Natural killer cell (primary cell): ENCODE measurements around the gene OR13D1. TPM values are rescaled to one million over a fixed set of nuclear protein-coding genes. Genes with fewer than 3 reads are reported as not detected.
"Not testable (repeated sequence)": the region's sequence is repeated elsewhere in the genome, so short reads cannot be mapped to it uniquely, and the experiment has no call there.

Source experiments
- ATAC-seq, 3 donors: fragments of 150-1000 bp in 2 of 3; fragments of 200-7000 bp in 1 of 3; cut with Tn5 transposase; 1 replicate in 1 of 3; 2 replicates in 2 of 3; pipeline ENCODE4 v1.10.0; 2021; ENCODE audit warnings: mild to moderate bottlenecking in 2 of 3, moderate library complexity in 2 of 3
- DNase-seq, 2 donors: peaks; one replicate each; pipeline versions ENCODE4 v3.0.0 to v3.0.0-alpha.2; 2013 to 2021; ENCODE audit warnings: mixed read lengths in 1 of 2
- H3K27ac ChIP-seq: one replicate; pipeline ENCODE4 v1.5.1; 2013; ENCODE audit warnings: mild to moderate bottlenecking, low read length
- H3K27me3 ChIP-seq: one replicate; pipeline ENCODE4 v1.6.1; 2013; ENCODE audit warnings: low read length; ENCODE audit not compliant: control insufficient read depth, insufficient read depth
- H3K36me3 ChIP-seq: one replicate; pipeline ENCODE4 v1.6.1; 2013; ENCODE audit warnings: low read length; ENCODE audit not compliant: control insufficient read depth, insufficient read depth
- H3K4me1 ChIP-seq: one replicate; pipeline ENCODE4 v1.6.1; 2013; ENCODE audit warnings: low read length; ENCODE audit not compliant: control insufficient read depth, insufficient read depth
- H3K4me3 ChIP-seq: one replicate; pipeline ENCODE4 v1.5.1; 2013; ENCODE audit warnings: low read length
- H3K9me3 ChIP-seq: one replicate; pipeline ENCODE4 v1.6.1; 2013; ENCODE audit warnings: low read length; ENCODE audit not compliant: control insufficient read depth, insufficient read depth
- H3K27ac Mint-ChIP-seq, 2 donors: one replicate each; pipeline ENCODE4 v1.8.0; 2022; ENCODE audit warnings: mild to moderate bottlenecking in 2 of 2, mixed read lengths in 2 of 2, moderate library complexity in 1 of 2
- H3K27me3 Mint-ChIP-seq, 2 donors: one replicate each; pipeline ENCODE4 v1.8.0; 2022; ENCODE audit warnings: low read depth in 2 of 2, mixed read lengths in 2 of 2
- H3K36me3 Mint-ChIP-seq: one replicate; pipeline ENCODE4 v1.8.0; 2022; ENCODE audit warnings: mixed read lengths
- H3K4me1 Mint-ChIP-seq, 2 donors: one replicate each; pipeline ENCODE4 v1.8.0; 2022; ENCODE audit warnings: mixed read lengths in 2 of 2
- H3K4me3 Mint-ChIP-seq: one replicate; pipeline ENCODE4 v1.8.0; 2022; ENCODE audit warnings: mild to moderate bottlenecking, moderate library complexity, mixed read lengths
- H3K9me3 Mint-ChIP-seq, 2 donors: one replicate each; pipeline ENCODE4 v1.8.0; 2022; ENCODE audit warnings: mixed read lengths in 2 of 2
- CTCF ChIP-seq: fragments of 200-600 bp; IDR thresholded peaks from one replicate; pipeline ENCODE4 v1.8.0; 2022; ENCODE audit warnings: antibody characterized with exemption
- WGBS: methylation state at CpG from one replicate; pipeline ENCODE4 v1.1.7; 2013; ENCODE audit warnings: missing lambda C conversion rate; ENCODE audit not compliant: insufficient coverage; 5-methylcytosine and 5-hydroxymethylcytosine counted together
- intact Hi-C: fragments of 100-400 bp; cut with micrococcal nuclease; formaldehyde crosslinking; loops from one replicate; pipeline ENCODE4 v1.14.2; 2022
- total RNA-seq, 4 donors: library from RNA; stranded (reverse); fragments of 120-200 nt in 1 of 4; gene quantifications; one replicate each; pipeline versions ENCODE4 v1.2.3 to v1.2.4, GENCODE V29; 2013 to 2022

The OR13D1 gene
- total RNA-seq, 3 donors from 2014 or later (not counting 1 experiment from before 2014, with no cell fraction given): not detected

GRCh38 chr9:104682642-104683041 is 11.7 kb upstream of the OR13D1 start:
- no peak overlapping the region for H3K27ac ChIP-seq
- no peaks in the 10 kb centered on the region for H3K27me3 ChIP-seq
- no peaks in the 10 kb centered on the region for H3K36me3 ChIP-seq
- Mint-ChIP-seq H3K36me3 (no peaks in the 10 kb centered on the region), H3K9me3 (no peaks in the 10 kb centered on the region), H3K27ac (no peak overlapping the region), H3K4me1 (peaks cover 0 to 5% of the 10 kb centered on the region in 2 donors), H3K4me3 (no peak overlapping the region), H3K27me3 (no peaks in the 10 kb centered on the region)
- H3K4me1 ChIP-seq: no peaks in the 10 kb centered on the region
- intact Hi-C loops: no loop called here
- H3K4me3 ChIP-seq: no peak overlapping the region
- DNase-seq: peak in 1 of 2 donors; percentile 40
- peak in 1 of 3 donors; percentile 35 for ATAC-seq
- 14% methylated on average over 3 of the region's 3 CpGs for WGBS
- H3K9me3 ChIP-seq: no peaks in the 10 kb centered on the region
- TF ChIP-seq CTCF: no peak

GRCh38 chr9:104686081-104686480 is 8.2 kb upstream of the OR13D1 start:
- H3K36me3 Mint-ChIP-seq: no peaks in the 10 kb centered on the region
- no peak for ATAC-seq
- no peaks in the 10 kb centered on the region for H3K4me1 ChIP-seq
- no peak overlapping the region for H3K27ac Mint-ChIP-seq
- peaks cover 0 to 5% of the 10 kb centered on the region in 2 donors for H3K4me1 Mint-ChIP-seq
- WGBS: 36% methylated on average over 1 of the region's 2 CpGs
- no peak overlapping the region for H3K4me3 ChIP-seq
- intact Hi-C loops: no loop called here
- H3K27me3 ChIP-seq: no peaks in the 10 kb centered on the region
- H3K4me3 Mint-ChIP-seq: no peak overlapping the region
- no peak for TF ChIP-seq CTCF
- H3K27me3 Mint-ChIP-seq: no peaks in the 10 kb centered on the region
- no peaks in the 10 kb centered on the region for H3K36me3 ChIP-seq
- no peaks in the 10 kb centered on the region for H3K9me3 Mint-ChIP-seq
- no peak overlapping the region for H3K27ac ChIP-seq
- DNase-seq: no peak
- no peaks in the 10 kb centered on the region for H3K9me3 ChIP-seq

GRCh38 chr9:104700306-104700705 is 6.0 kb downstream of the OR13D1 start:
- Histone ChIP-seq H3K9me3 (no peaks in the 10 kb centered on the region), H3K27ac (no peak overlapping the region), H3K36me3 (no peaks in the 10 kb centered on the region), H3K4me3 (no peak overlapping the region), H3K27me3 (no peaks in the 10 kb centered on the region), H3K4me1 (no peaks in the 10 kb centered on the region)
- Mint-ChIP-seq H3K27me3 (no peaks in the 10 kb centered on the region), H3K4me1 (no peaks in the 10 kb centered on the region), H3K4me3 (no peak overlapping the region), H3K27ac (no peak overlapping the region), H3K36me3 (no peaks in the 10 kb centered on the region), H3K9me3 (peaks cover 0 to 2% of the 10 kb centered on the region in 2 donors)
- no peak for TF ChIP-seq CTCF
- DNase-seq (no peak), ATAC-seq (no peak)
- intact Hi-C loops: no loop called here
- 97% methylated on average over 3 of the region's 3 CpGs for WGBS

- H3K4me3 Mint-ChIP-seq, H3K4me3 ChIP-seq, DNase-seq, H3K36me3 Mint-ChIP-seq, intact Hi-C loops, H3K27ac Mint-ChIP-seq, H3K4me1 ChIP-seq, H3K36me3 ChIP-seq, ATAC-seq, H3K9me3 ChIP-seq, H3K4me1 Mint-ChIP-seq, H3K27ac ChIP-seq, H3K27me3 ChIP-seq, H3K27me3 Mint-ChIP-seq: not testable (repeated sequence)
- no CpG with 5 or more reads among the region's 1 CpG for WGBS
- peaks cover 8 to 10% of the 10 kb centered on the region in 2 donors for H3K9me3 Mint-ChIP-seq
Observed at GRCh38 chr9:104708737-104709136, 14.4 kb downstream of the OR13D1 start.
